HL-60 (cell line): Measurements from ENCODE around the gene C1orf232.

Experiments
- DNase-seq, 2 experiments: peaks; one replicate each; pipeline ENCODE4 v3.0.0-alpha.2; 2010 to 2020; ENCODE audit warnings: low read depth in 1 of 2, low spot score in 1 of 2
- H3K27ac ChIP-seq: fragments of 250-450 bp; sonication (Bioruptor Pico); replicated peaks from 2 replicates; pipeline ENCODE4 v1.5.1; 2020; ENCODE audit warnings: mild to moderate bottlenecking, moderate library complexity
- H3K27me3 ChIP-seq: fragments of 250-450 bp; sonication (Bioruptor Pico); 2 replicates; pipeline ENCODE4 v1.5.1; 2021; ENCODE audit warnings: mild to moderate bottlenecking, moderate library complexity; ENCODE audit not compliant: insufficient read depth, poor library complexity, severe bottlenecking
- H3K4me3 ChIP-seq: replicated peaks from 2 replicates; pipeline ENCODE4 v1.5.1; 2011; ENCODE audit warnings: mild to moderate bottlenecking, control low read depth, low read length; ENCODE audit not compliant: insufficient read depth
- GABPA ChIP-seq: IDR thresholded peaks from 2 replicates; pipeline ENCODE4 v1.6.1; 2012; ENCODE audit warnings: low read depth
- POLR2AphosphoS5 ChIP-seq: IDR thresholded peaks from 2 replicates; pipeline ENCODE4 v1.6.1; 2012; ENCODE audit warnings: low read depth
- SPI1 ChIP-seq: IDR thresholded peaks from 2 replicates; pipeline ENCODE4 v1.6.1; 2012; ENCODE audit warnings: low read depth, mild to moderate bottlenecking, borderline replicate concordance
- TF ChIP-seq, protein P1 (sequence below): IDR thresholded peaks from 2 replicates; pipeline ENCODE4 v1.6.1; 2012; ENCODE audit warnings: low read depth; ENCODE audit not compliant: insufficient replicate concordance
- TF ChIP-seq, protein P2 (sequence below): IDR thresholded peaks from one replicate; pipeline ENCODE4 v1.5.1; 2011; ENCODE audit warnings: low read length, control low read depth, inconsistent platforms; ENCODE audit not compliant: insufficient read depth

The C1orf232 gene

GRCh38 chr1:26154750-26155149 is 14.0 kb downstream of the C1orf232 start:
- DNase-seq, result no peak
- TF ChIP-seq POLR2AphosphoS5 (no peak), GABPA (no peak), SPI1 (no peak)
- TF ChIP-seq, protein P1, sequence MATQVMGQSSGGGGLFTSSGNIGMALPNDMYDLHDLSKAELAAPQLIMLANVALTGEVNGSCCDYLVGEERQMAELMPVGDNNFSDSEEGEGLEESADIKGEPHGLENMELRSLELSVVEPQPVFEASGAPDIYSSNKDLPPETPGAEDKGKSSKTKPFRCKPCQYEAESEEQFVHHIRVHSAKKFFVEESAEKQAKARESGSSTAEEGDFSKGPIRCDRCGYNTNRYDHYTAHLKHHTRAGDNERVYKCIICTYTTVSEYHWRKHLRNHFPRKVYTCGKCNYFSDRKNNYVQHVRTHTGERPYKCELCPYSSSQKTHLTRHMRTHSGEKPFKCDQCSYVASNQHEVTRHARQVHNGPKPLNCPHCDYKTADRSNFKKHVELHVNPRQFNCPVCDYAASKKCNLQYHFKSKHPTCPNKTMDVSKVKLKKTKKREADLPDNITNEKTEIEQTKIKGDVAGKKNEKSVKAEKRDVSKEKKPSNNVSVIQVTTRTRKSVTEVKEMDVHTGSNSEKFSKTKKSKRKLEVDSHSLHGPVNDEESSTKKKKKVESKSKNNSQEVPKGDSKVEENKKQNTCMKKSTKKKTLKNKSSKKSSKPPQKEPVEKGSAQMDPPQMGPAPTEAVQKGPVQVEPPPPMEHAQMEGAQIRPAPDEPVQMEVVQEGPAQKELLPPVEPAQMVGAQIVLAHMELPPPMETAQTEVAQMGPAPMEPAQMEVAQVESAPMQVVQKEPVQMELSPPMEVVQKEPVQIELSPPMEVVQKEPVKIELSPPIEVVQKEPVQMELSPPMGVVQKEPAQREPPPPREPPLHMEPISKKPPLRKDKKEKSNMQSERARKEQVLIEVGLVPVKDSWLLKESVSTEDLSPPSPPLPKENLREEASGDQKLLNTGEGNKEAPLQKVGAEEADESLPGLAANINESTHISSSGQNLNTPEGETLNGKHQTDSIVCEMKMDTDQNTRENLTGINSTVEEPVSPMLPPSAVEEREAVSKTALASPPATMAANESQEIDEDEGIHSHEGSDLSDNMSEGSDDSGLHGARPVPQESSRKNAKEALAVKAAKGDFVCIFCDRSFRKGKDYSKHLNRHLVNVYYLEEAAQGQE, result no peak
- TF ChIP-seq, protein P2, sequence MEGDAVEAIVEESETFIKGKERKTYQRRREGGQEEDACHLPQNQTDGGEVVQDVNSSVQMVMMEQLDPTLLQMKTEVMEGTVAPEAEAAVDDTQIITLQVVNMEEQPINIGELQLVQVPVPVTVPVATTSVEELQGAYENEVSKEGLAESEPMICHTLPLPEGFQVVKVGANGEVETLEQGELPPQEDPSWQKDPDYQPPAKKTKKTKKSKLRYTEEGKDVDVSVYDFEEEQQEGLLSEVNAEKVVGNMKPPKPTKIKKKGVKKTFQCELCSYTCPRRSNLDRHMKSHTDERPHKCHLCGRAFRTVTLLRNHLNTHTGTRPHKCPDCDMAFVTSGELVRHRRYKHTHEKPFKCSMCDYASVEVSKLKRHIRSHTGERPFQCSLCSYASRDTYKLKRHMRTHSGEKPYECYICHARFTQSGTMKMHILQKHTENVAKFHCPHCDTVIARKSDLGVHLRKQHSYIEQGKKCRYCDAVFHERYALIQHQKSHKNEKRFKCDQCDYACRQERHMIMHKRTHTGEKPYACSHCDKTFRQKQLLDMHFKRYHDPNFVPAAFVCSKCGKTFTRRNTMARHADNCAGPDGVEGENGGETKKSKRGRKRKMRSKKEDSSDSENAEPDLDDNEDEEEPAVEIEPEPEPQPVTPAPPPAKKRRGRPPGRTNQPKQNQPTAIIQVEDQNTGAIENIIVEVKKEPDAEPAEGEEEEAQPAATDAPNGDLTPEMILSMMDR, result no peak
- H3K4me3 ChIP-seq, result no peak overlapping the region
- H3K27me3 ChIP-seq, result peaks cover 4% of the 10 kb centered on the region
- no peak overlapping the region for H3K27ac ChIP-seq

DNA sequence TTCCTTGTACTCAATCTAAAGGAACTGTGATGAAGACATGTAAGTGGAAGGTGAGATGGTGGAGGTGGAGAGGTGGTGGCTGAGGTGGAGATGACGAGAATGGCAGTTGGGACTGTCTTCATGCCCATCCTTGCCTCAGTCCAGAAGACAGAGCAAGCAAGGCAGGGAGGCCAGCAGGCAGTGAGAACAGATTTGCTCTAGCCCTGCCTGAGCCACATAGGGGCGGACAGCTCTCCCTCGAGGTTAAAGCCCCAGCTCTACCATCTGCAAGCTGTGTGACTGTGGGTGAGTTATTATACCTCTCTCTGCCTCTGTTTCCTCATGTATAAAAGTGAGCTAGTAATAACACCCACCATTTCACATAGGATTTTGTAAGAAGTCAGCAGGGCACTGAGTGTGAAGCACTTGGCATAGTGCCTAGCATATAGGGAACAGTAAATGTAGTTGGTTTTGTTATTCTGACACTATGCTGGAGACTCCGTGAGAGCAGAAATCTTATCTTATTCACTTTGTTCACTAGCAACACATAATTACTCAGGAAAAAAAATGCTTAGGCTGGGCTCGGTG is 14.7 kb downstream of the C1orf232 start:
- H3K27me3 ChIP-seq, result peaks cover 4% of the 10 kb centered on the region
- H3K27ac ChIP-seq, result no peak overlapping the region
- TF ChIP-seq, protein P2, result no peak
- TF ChIP-seq, protein P1, result no peak
- DNase-seq, result no peak
- no peak overlapping the region for H3K4me3 ChIP-seq

GRCh38 chr1:26148887-26149286 is 19.9 kb downstream of the C1orf232 start:
- Histone ChIP-seq H3K4me3 (no peak overlapping the region), H3K27me3 (no peaks in the 10 kb centered on the region), H3K27ac (no peak overlapping the region)
- TF ChIP-seq, protein P2, result no peak
- TF ChIP-seq, protein P1, result no peak
- TF ChIP-seq GABPA (no peak), POLR2AphosphoS5 (no peak), SPI1 (no peak)
- no peak for DNase-seq
